SU-DHL-6 (cell line): ENCODE results near the gene SCYL1.
"Not testable (repeated sequence)": the region's sequence is repeated elsewhere in the genome, so short reads cannot be mapped to it uniquely, and the experiment has no call there.

Experiments
- H2AFZ ChIP-seq: fragments of 200-600 bp; sonication (generic); 2 replicates; pipeline ENCODE4 v1.6.1; 2014; ENCODE audit warnings: low read depth, mild to moderate bottlenecking, moderate library complexity, mixed read lengths, antibody characterized with exemption, low read length; ENCODE audit not compliant: severe bottlenecking
- H3F3A ChIP-seq: fragments of 200-600 bp; shearing (Covaris generic); 2 replicates; pipeline ENCODE4 v1.6.0; 2016; ENCODE audit warnings: antibody characterized with exemption, mild to moderate bottlenecking; ENCODE audit not compliant: insufficient read depth
- H3K27ac ChIP-seq: fragments of 200-600 bp; sonication (generic); 2 replicates; pipeline ENCODE4 v1.5.1; 2016; ENCODE audit warnings: low read depth, mild to moderate bottlenecking, low read length, moderate library complexity, mixed read lengths
- H3K27me3 ChIP-seq: fragments of 200-600 bp; sonication (generic), shearing (Covaris generic); 2 replicates; pipeline ENCODE4 v1.6.0; 2014; ENCODE audit warnings: mild to moderate bottlenecking, low read length
- H3K36me3 ChIP-seq: fragments of 200-600 bp; sonication (generic); 2 replicates; pipeline ENCODE4 v1.6.1; 2014; ENCODE audit warnings: mild to moderate bottlenecking, low read length, mixed read lengths
- H3K4me2 ChIP-seq: fragments of 300-600, 200-600 bp; shearing (Covaris generic), sonication (generic); 2 replicates; pipeline ENCODE4 v1.6.0; 2014; ENCODE audit warnings: low read length, low read depth, mild to moderate bottlenecking; ENCODE audit not compliant: poor library complexity, severe bottlenecking
- H3K4me3 ChIP-seq: fragments of 200-600 bp; sonication (generic); 2 replicates; pipeline ENCODE4 v1.5.1; 2014; ENCODE audit warnings: antibody characterized with exemption, low read length, mild to moderate bottlenecking, mixed read lengths; ENCODE audit not compliant: insufficient read depth, poor library complexity, severe bottlenecking
- H3K79me2 ChIP-seq: fragments of 200-600 bp; sonication (generic); 2 replicates; pipeline ENCODE4 v1.6.1; 2014; ENCODE audit warnings: mild to moderate bottlenecking, low read length, moderate library complexity; ENCODE audit not compliant: insufficient read depth
- H3K9ac ChIP-seq: fragments of 200-600 bp; sonication (generic); 2 replicates; pipeline ENCODE4 v1.7.0; 2014; ENCODE audit warnings: mild to moderate bottlenecking, low read length
- H3K9me2 ChIP-seq: fragments of 200-600 bp; sonication (generic); replicated peaks from 2 replicates; pipeline ENCODE4 v1.6.1; 2014; ENCODE audit warnings: low read length; ENCODE audit not compliant: insufficient read depth
- H3K9me3 ChIP-seq: fragments of 200-600 bp; sonication (generic); 2 replicates; pipeline ENCODE4 v1.6.1; 2014; ENCODE audit warnings: low read length, mixed read lengths; ENCODE audit not compliant: insufficient read depth
- H4K20me1 ChIP-seq: fragments of 200-600 bp; sonication (generic); 2 replicates; pipeline ENCODE4 v1.6.1; 2014; ENCODE audit warnings: low read depth, mild to moderate bottlenecking, antibody characterized with exemption, low read length, moderate library complexity, mixed read lengths
- EZH2phosphoT487 ChIP-seq: fragments of 200-600 bp; sonication (generic), shearing (Covaris generic); conservative IDR thresholded peaks from 2 replicates; pipeline ENCODE4 v1.6.1; 2018; ENCODE audit warnings: mild to moderate bottlenecking, antibody characterized with exemption, low read length, moderate library complexity, mixed read lengths
- TF ChIP-seq, protein P1 (sequence below): fragments of 200-600 bp; sonication (generic); IDR thresholded peaks from one replicate; pipeline ENCODE4 v1.5.1; 2017; ENCODE audit warnings: antibody characterized with exemption, mild to moderate bottlenecking, low read length, moderate library complexity; ENCODE audit not compliant: insufficient read depth, poor library complexity, severe bottlenecking

SCYL1 gene

DNA sequence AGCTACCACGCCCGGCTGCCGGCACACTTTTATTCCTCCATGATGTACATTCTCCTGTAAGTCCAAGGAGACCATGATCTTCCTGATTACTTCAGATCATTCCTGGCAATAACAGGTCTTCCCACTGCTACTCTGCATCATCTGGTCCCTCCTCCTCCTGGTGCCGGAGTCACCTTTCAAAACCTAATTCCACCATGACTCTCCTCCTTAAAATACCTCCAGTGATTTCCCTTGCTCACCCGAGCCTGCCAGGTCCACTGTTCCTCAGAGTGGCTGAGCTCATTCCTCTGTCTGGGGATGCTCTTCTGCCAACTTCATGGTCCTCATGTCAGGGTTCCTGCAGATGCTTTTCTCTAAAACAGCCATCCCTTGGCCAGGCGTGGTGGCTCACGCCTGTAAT is 37.1 kb downstream of the SCYL1 start:
- H3F3A ChIP-seq: no peaks in the 10 kb centered on the region
- no peaks in the 10 kb centered on the region for H3K36me3 ChIP-seq
- H3K27ac ChIP-seq: no peak overlapping the region
- H3K9me3 ChIP-seq: no peaks in the 10 kb centered on the region
- H3K9me2 ChIP-seq: no peaks in the 10 kb centered on the region
- no peak overlapping the region for H3K4me3 ChIP-seq
- no peaks in the 10 kb centered on the region for H3K79me2 ChIP-seq
- H3K27me3 ChIP-seq: no peaks in the 10 kb centered on the region
- TF ChIP-seq, protein P1, sequence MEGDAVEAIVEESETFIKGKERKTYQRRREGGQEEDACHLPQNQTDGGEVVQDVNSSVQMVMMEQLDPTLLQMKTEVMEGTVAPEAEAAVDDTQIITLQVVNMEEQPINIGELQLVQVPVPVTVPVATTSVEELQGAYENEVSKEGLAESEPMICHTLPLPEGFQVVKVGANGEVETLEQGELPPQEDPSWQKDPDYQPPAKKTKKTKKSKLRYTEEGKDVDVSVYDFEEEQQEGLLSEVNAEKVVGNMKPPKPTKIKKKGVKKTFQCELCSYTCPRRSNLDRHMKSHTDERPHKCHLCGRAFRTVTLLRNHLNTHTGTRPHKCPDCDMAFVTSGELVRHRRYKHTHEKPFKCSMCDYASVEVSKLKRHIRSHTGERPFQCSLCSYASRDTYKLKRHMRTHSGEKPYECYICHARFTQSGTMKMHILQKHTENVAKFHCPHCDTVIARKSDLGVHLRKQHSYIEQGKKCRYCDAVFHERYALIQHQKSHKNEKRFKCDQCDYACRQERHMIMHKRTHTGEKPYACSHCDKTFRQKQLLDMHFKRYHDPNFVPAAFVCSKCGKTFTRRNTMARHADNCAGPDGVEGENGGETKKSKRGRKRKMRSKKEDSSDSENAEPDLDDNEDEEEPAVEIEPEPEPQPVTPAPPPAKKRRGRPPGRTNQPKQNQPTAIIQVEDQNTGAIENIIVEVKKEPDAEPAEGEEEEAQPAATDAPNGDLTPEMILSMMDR: no peak
- TF ChIP-seq EZH2phosphoT487: no peak
- H3K9ac ChIP-seq: no peak overlapping the region
- no peak overlapping the region for H2AFZ ChIP-seq
- H4K20me1 ChIP-seq: no peaks in the 10 kb centered on the region
- H3K4me2 ChIP-seq: no peak overlapping the region

DNA sequence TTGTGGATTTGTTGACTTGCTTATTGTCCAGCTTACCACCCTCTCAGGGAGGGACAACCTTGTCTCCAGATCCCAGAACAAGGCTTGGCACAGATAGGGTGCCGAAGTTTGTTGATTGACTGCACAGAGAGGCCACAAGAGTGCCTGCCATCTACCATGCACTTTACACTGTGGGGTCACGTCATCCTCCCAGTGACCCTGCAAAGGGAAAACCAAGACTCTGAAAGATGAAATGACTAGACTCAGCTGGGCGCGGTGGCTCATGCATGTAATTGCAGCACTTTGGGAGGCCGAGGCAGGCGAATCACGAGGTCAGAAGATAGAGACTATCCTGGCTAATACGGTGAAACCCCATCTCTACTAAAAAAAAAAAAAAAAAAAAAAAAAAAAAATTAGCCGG is 37.9 kb downstream of the SCYL1 start:
- Histone ChIP-seq H3K36me3 (no peaks in the 10 kb centered on the region), H3K4me2 (no peak overlapping the region), H3K27me3 (no peaks in the 10 kb centered on the region), H4K20me1 (no peaks in the 10 kb centered on the region), H3F3A (no peaks in the 10 kb centered on the region), H2AFZ (no peak overlapping the region), H3K27ac (no peak overlapping the region), H3K9me2 (no peaks in the 10 kb centered on the region), H3K9me3 (no peaks in the 10 kb centered on the region), H3K4me3 (no peak overlapping the region), H3K79me2 (no peaks in the 10 kb centered on the region), H3K9ac (no peak overlapping the region)
- TF ChIP-seq EZH2phosphoT487: no peak
- TF ChIP-seq, protein P1: no peak

DNA sequence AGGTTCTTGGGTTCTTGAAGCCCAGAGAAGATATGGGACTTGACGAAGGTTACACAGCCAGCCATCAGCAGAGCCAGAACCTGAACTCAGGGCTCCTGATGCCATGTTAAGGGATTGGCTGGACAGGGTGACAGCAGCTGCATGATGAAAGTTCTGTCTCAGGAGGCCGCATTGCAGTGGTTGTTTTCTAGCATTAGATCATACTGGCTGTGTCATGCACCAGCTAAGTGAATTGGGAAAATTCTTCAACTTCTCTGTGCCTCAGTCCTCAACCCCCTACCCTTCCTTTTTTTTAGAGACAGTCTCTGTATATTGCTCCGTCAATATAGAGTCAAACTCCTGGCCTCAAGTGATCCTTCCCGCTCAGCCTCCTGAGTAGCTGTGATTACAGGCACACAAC is 38.7 kb downstream of the SCYL1 start:
- H3K36me3 ChIP-seq: no peaks in the 10 kb centered on the region
- H3K9me2 ChIP-seq: no peaks in the 10 kb centered on the region
- H3K9ac ChIP-seq: no peak overlapping the region
- H3K79me2 ChIP-seq: peaks cover 3% of the 10 kb centered on the region; the same call in 1 of the 2 replicates
- H3K27ac ChIP-seq: no peak overlapping the region
- no peaks in the 10 kb centered on the region for H3K9me3 ChIP-seq
- H3F3A ChIP-seq: no peaks in the 10 kb centered on the region
- no peaks in the 10 kb centered on the region for H4K20me1 ChIP-seq
- no peak overlapping the region for H3K4me2 ChIP-seq
- no peak for TF ChIP-seq EZH2phosphoT487
- TF ChIP-seq, protein P1: no peak
- H2AFZ ChIP-seq: no peak overlapping the region
- no peaks in the 10 kb centered on the region for H3K27me3 ChIP-seq
- H3K4me3 ChIP-seq: no peak overlapping the region

DNA sequence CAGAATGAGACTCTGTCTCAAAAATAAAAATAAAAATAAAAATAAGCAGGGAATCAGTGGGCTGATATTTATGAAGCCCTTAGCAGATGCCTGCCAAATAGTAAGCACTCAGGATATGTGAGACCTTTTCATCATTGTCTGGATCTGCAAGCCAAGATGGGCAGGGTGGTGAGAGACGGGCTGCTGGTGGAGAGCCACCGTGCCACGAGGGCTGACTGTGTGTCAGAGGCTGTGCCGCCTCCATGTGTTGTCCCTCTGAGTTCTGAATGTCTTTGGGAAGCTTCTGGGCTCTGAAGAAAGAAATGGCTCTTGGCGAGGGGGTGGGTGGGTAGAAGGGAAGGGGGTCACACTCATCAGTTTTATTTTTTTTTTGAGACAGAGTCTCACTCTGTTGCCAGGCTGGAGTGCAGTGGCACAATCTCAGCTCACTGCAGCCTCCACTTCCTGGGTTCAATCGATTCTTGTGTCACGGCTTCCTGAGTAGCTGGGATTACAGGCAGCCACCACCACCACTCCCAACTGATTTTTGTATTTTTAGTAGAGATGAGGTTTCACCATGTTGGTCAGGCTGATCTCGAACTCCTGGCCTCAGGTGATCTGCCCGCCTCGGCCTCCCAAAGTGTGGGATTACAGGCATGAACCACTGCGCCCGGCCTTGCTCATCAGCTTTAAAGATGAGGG is 40.1 kb downstream of the SCYL1 start:
- not testable (repeated sequence) for H3K9ac ChIP-seq, H3K27ac ChIP-seq, H3K4me3 ChIP-seq, H3K9me3 ChIP-seq, H3K9me2 ChIP-seq, H2AFZ ChIP-seq, H3K4me2 ChIP-seq, H3F3A ChIP-seq, H3K36me3 ChIP-seq, H3K27me3 ChIP-seq, H4K20me1 ChIP-seq
- H3K79me2 ChIP-seq: peaks cover 14% of the 10 kb centered on the region; the same call in 1 of the 2 replicates
